NCI-H187 (cell line): ENCODE results near the gene ATP8A1.

Experiments
- DNase-seq, 2 experiments: peaks; one replicate each; lab custom pipeline; 2025; lab: John Stamatoyannopoulos, UW

Gene ATP8A1

DNA sequence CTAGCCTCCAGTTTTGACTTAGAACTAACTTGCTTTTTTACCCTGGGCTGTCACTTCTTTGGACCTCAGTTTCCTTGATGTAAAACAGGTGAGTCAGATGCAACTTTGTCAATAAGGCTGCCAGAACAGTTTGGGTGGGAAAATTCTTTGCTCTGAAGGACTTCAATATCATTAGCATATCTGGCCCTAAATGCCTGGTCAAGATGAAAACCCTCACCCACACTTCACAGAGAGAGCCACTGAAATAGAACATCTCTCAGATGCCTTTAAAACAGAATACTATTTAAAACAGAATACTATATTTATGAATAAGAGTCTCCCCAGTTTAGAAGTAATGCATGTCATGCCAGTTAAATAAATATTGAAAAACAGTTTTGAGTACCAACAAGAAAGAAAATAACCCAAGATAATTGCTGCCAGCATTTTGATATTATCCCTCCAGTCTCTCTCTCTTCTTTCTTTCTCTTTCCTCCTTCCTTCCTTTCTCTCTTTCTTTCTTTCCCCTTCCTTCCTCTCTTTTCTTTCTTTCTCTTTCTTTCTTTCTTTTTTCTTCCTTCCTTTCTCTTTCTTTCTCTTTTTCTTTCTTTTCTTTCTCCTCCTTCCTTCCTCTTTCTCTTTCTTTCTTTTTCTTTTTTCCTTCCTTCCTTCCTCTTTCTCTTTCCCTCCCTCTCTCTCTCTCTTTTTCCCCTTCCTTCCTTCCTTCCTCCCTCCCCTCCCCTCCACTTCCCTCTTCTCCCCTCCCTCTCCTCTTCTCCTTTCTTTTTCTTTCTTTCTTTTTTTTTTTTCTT, 292.4 kb downstream of the ATP8A1 start:
- no peak for DNase-seq

DNA sequence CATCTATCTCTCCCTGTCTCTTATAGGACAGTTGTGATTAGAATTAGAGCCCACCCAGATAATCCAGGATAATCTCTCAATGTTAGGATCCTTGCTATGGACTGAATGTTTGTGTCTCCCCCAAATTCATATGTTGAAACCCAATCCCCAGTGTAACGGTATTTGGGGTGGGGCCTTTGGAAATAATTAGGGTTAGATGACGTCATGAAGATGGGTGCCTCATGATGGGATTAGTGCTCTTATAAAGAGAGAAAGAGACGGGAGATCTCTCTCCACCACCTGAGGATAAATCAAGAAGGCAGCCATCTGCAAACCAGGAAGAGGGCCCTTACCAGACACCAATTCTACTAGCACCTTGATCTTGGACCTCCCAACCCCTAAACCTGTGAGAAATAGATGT, 293.3 kb downstream of the ATP8A1 start:
- DNase-seq = no peak

DNA sequence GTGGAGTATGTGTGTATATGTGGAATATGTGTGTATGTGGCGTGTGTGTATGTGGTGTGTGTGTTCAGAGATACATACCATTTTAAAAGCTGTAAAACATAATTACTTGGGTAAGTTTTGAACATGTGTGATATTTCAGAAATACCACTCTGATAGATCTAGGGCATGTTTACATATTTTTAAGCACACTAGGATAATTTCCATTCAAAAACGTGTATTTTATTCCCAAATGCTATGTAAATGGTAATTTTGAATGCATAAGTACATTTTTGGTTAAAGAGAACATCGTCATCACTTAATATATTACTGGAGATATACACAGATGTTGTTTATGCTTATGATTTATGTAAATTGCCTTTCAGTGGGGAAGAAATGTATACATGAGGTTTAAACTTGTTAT, 294.3 kb downstream of the ATP8A1 start:
- DNase-seq = no peak

- DNase-seq = no peak
Observed at GRCh38 chr4:42361456-42361855, 295.4 kb downstream of the ATP8A1 start.

DNA sequence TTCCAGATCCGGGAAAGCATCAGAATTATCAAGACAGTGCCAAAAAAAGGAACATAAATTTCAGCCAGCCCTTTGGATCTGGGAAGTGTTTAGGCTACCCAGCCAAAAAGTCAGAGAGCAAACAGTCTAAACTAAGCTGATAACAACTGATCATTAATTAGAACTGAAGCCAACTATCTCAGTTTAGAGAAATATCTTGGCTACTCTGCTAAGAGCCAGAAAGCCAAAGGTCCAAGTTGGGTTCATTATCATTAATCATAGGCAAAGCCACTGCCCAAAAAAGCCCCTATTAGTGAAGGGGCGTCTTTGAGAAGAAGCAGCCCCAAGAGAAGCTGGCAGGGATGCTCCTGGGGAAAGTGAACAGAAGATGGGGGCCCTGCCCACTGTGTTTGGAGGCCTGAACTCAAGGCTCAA, 296.6 kb downstream of the ATP8A1 start:
- no peak for DNase-seq

- no peak for DNase-seq
Observed at GRCh38 chr4:42359711-42360110, 297.2 kb downstream of the ATP8A1 start.
